ENCODE measurements around the gene ARHGAP30.
"Not testable (repeated sequence)": the region's sequence is repeated elsewhere in the genome, so short reads cannot be mapped to it uniquely, and the experiment has no call there.

The ARHGAP30 gene

GRCh38 chr1:161069731-161070270 lies at the start of gene ARHGAP30:
TSS of gene ARHGAP30 (minus strand) at chr1:161069891. CDS start at chr1:161069624, 267 bp downstream.
- no peak for DNase-seq (ENCODE audit: low spot score)

GRCh38 chr1:161117759-161118581 lies 48.3 kb upstream of the ARHGAP30 start, which contains the start of the genes NIT1 and PFDN2:
TSS of gene NIT1 (plus strand) at chr1:161118105. CDS start at chr1:161118177, 72 bp downstream.
TSS of gene PFDN2 (minus strand) at chr1:161118037. CDS start at chr1:161118026, 11 bp downstream.
- peak; percentile 88 for DNase-seq (ENCODE audit: low spot score)

GRCh38 chr1:161115961-161116360 lies 46.3 kb upstream of the ARHGAP30 start:
- DNase-seq (ENCODE audit: low spot score): not testable (repeated sequence)

- DNase-seq (ENCODE audit: low spot score): no peak
Observed at GRCh38 chr1:161115132-161115711, 45.5 kb upstream of the ARHGAP30 start.

GRCh38 chr1:161114556-161114955 lies 44.9 kb upstream of the ARHGAP30 start:
- DNase-seq (ENCODE audit: low spot score): no peak

GRCh38 chr1:161113915-161114314 lies 44.2 kb upstream of the ARHGAP30 start:
- no peak for DNase-seq (ENCODE audit: low spot score)

- no peak for DNase-seq (ENCODE audit: low spot score)
Observed at GRCh38 chr1:161111527-161111926, 41.8 kb upstream of the ARHGAP30 start.

- no peak for DNase-seq (ENCODE audit: low spot score)
Observed at GRCh38 chr1:161111117-161111516, 41.4 kb upstream of the ARHGAP30 start.

- no peak for DNase-seq (ENCODE audit: low spot score)
Observed at GRCh38 chr1:161106431-161106830, 36.7 kb upstream of the ARHGAP30 start.

GRCh38 chr1:161100556-161100955 lies 30.9 kb upstream of the ARHGAP30 start:
- no peak for DNase-seq (ENCODE audit: low spot score)

- no peak for DNase-seq (ENCODE audit: low spot score)
Observed at GRCh38 chr1:161099090-161099802, 29.6 kb upstream of the ARHGAP30 start.

- no peak for DNase-seq (ENCODE audit: low spot score)
Observed at GRCh38 chr1:161098210-161099068, 28.7 kb upstream of the ARHGAP30 start, which contains the start of gene KLHDC9. TSS of gene KLHDC9 (plus strand) at chr1:161098361. CDS start at chr1:161098536, 175 bp downstream.

- no peak for DNase-seq (ENCODE audit: low spot score)
Observed at GRCh38 chr1:161096530-161096929, 26.8 kb upstream of the ARHGAP30 start.

GRCh38 chr1:161096015-161096414 lies 26.3 kb upstream of the ARHGAP30 start:
- no peak for DNase-seq (ENCODE audit: low spot score)

- no peak for DNase-seq (ENCODE audit: low spot score)
Observed at GRCh38 chr1:161095230-161095629, 25.5 kb upstream of the ARHGAP30 start.

- no peak for DNase-seq (ENCODE audit: low spot score)
Observed at GRCh38 chr1:161094481-161094880, 24.8 kb upstream of the ARHGAP30 start.

- no peak for DNase-seq (ENCODE audit: low spot score)
Observed at GRCh38 chr1:161092621-161093028, 22.9 kb upstream of the ARHGAP30 start.

- no peak for DNase-seq (ENCODE audit: low spot score)
Observed at GRCh38 chr1:161091796-161092507, 22.3 kb upstream of the ARHGAP30 start.

- DNase-seq (ENCODE audit: low spot score): no peak
Observed at GRCh38 chr1:161091093-161091492, 21.4 kb upstream of the ARHGAP30 start.

GRCh38 chr1:161090617-161091016 lies 20.9 kb upstream of the ARHGAP30 start:
- no peak for DNase-seq (ENCODE audit: low spot score)

- no peak for DNase-seq (ENCODE audit: low spot score)
Observed at GRCh38 chr1:161089938-161090337, 20.2 kb upstream of the ARHGAP30 start.

Measured in hematopoietic multipotent progenitor cell treated with erythropoietin and hydrocortisone succinate and interleukin-3 and kit ligand, for 17 days (in vitro differentiated cells).